AG10803 (cell line): ENCODE results near the gene PEX7.
A peak's percentile ranks its signal among the peaks of the same experiment; 100 is the strongest.

Source experiments
- DNase-seq: peaks from one replicate; pipeline ENCODE4 v3.0.0; 2010; ENCODE audit warnings: low read depth
- H3K4me3 ChIP-seq: 2 replicates; pipeline ENCODE4 v1.5.1; 2011; ENCODE audit warnings: mild to moderate bottlenecking, low read length, control low read depth
- CTCF ChIP-seq: conservative IDR thresholded peaks from 2 replicates; pipeline ENCODE4 v1.5.1; 2011; ENCODE audit warnings: mild to moderate bottlenecking, low read length, control low read depth, inconsistent platforms

The PEX7 gene

GRCh38 chr6:136816656-136817055 is 5.7 kb upstream of the PEX7 start:
- no peak overlapping the region for H3K4me3 ChIP-seq
- no peak for TF ChIP-seq CTCF
- DNase-seq, result no peak

DNA sequence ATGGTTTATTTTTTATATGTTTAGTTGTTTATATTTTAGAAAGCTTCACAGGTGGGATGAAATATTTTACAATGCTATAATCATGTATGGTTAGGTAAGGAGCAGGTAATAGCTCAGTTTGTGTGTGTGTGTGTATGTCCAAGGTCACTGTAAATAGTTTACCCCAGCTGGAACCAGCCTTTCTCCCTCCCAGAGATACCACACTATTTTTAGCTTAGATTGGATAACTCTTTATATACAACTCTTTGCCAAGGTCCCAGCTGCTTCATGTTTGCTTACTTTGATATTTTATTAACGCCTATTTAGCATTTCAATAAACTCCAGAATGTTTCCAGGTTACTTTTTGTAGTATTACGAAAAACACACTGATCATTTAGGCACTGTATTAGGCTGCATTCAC is 1.8 kb upstream of the PEX7 start:
- no peak for DNase-seq
- H3K4me3 ChIP-seq, result no peak overlapping the region
- TF ChIP-seq CTCF, result no peak

DNA sequence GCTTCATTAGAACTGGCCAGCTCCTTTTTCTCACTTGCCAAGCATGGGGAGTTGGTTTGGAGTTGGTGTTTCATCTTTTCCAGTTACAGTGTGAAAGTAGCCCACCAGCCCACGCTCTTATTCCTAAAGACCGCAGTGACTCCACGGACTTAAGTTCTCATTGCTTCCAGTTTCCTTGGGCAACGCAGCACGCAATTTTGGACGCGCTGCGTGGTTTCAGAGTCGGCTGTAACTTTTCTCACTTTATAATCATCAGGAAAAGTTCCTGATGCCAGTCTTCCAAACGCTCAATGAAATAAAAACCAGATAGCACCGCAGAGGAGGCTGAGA is 381 bp upstream of the PEX7 start:
- DNase-seq, result peak; percentile 46
- TF ChIP-seq CTCF, result no peak
- peak overlapping the region; percentile 79 for H3K4me3 ChIP-seq

DNA sequence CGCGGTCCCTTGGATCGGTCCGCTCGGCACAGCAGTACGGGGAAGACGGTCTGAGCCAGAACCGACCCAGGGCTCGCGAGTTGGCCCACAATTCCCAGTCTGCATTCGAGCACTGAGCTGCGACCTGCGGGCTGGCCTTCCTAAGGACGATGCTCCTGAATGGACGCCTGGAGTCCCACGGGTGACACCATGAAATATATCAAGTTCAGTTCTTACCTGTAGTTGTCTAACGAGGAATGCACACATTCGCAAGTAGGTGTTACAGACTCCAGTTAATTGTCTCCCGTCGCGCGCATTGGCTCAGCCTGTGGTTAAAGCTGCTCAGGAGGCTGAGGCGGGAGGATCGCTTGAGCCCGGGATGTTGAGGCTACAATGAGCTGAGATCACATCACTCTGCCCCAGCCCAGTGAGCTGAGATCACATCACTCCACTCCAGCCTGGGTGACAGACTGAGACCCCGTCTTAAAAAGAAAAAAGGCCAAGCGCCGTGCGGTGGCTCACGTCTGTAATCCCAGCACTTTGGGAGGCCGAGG is 802 bp downstream of the PEX7 start:
- H3K4me3 ChIP-seq, result peak overlapping the region; percentile 79
- no peak for DNase-seq
- no peak for TF ChIP-seq CTCF

DNA sequence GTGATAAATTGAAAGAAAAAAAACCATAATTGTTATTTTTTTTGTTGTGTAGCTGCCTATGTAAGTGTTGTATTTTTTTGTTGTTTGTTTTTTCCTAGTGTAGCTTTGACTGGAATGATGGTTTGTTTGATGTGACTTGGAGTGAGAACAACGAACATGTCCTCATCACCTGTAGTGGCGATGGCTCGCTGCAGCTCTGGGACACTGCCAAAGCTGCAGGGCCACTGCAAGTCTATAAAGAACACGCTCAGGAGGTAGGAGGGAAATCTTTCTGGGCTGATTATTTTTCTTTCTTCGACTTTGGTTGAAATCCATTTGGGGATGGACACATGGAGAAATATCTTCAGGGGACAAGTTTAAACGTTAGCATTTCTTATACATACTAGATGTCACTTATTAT is 3.8 kb downstream of the PEX7 start:
- DNase-seq, result no peak
- TF ChIP-seq CTCF, result no peak
- H3K4me3 ChIP-seq, result no peak overlapping the region

- no peak for TF ChIP-seq CTCF
- no peak for DNase-seq
- no peak overlapping the region for H3K4me3 ChIP-seq
Measured at GRCh38 chr6:136831873-136832562, 9.6 kb downstream of the PEX7 start.

DNA sequence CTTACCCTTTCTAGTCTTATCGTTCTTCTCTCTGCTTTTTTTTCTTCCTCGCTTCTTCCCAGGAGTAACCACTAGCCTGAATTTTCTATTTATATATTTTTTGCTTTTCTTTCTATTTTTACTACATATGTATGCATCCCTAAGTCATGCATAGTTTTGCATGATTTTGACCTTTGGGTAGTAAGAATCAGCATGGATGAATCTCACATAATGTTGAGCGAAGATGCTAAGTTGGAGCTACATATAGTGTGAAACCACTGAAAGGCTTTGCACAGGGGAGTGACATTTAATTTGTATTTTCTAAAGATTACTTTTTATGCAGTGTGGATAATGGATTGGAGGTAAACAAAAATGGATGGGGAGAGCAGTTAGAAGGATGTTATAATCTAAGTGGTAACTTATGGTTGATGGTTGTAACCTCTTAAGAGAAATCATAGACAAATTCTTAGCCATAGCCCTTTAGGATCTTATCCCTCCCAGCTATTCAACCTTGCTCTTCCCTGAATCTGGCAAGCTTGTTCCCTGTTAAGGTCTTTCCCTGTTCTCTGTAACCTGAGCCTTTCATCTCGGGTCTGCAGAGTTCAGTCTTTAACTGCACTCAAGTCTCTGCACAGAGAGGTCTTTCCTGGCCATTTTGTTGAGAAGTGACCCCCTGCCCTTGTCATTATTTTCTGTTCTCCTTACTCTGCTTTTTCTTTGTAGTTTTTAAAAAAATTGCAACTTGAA is 18.0 kb downstream of the PEX7 start:
- no peak for DNase-seq
- TF ChIP-seq CTCF, result no peak
- no peak overlapping the region for H3K4me3 ChIP-seq
